DOHH2 (cell line): ENCODE data around the gene ETS1.

ENCODE experiments used
- H3F3A ChIP-seq: fragments of 200-600 bp; sonication (generic), shearing (Covaris generic); 2 replicates; pipeline ENCODE4 v1.6.0; 2016; ENCODE audit warnings: antibody characterized with exemption, mild to moderate bottlenecking; ENCODE audit not compliant: control insufficient read depth, insufficient read depth
- H3K27ac ChIP-seq: fragments of 200-600 bp; sonication (generic); 2 replicates; pipeline ENCODE4 v1.5.1; 2014; ENCODE audit warnings: low read depth, mild to moderate bottlenecking, low read length, moderate library complexity
- H3K27me3 ChIP-seq: fragments of 200-600 bp; sonication (generic); 2 replicates; pipeline ENCODE4 v1.6.1; 2014; ENCODE audit warnings: mild to moderate bottlenecking, low read length, mixed read lengths; ENCODE audit not compliant: control insufficient read depth
- H3K36me3 ChIP-seq: fragments of 200-600 bp; sonication (generic); 2 replicates; pipeline ENCODE4 v1.6.1; 2014; ENCODE audit warnings: mild to moderate bottlenecking, low read length, moderate library complexity, mixed read lengths; ENCODE audit not compliant: control insufficient read depth
- H3K4me1 ChIP-seq: fragments of 200-600 bp; sonication (generic); 2 replicates; pipeline ENCODE4 v1.6.1; 2014; ENCODE audit warnings: mild to moderate bottlenecking, low read length, mixed read lengths; ENCODE audit not compliant: control insufficient read depth
- H3K4me2 ChIP-seq: fragments of 200-600 bp; sonication (generic); 2 replicates; pipeline ENCODE4 v1.6.0; 2014; ENCODE audit warnings: mild to moderate bottlenecking, low read length, moderate library complexity
- H3K4me3 ChIP-seq: fragments of 200-600 bp; sonication (generic); 2 replicates; pipeline ENCODE4 v1.5.1; 2014; ENCODE audit warnings: mild to moderate bottlenecking, low read length, mixed read lengths
- H3K79me2 ChIP-seq: fragments of 200-600 bp; sonication (generic); 2 replicates; pipeline ENCODE4 v1.6.1; 2014; ENCODE audit warnings: mild to moderate bottlenecking, low read length, mixed read lengths; ENCODE audit not compliant: control insufficient read depth
- H3K9me2 ChIP-seq: fragments of 200-600 bp; sonication (generic); replicated peaks from 2 replicates; pipeline ENCODE4 v1.6.1; 2014; ENCODE audit warnings: mild to moderate bottlenecking, low read length, mixed read lengths; ENCODE audit not compliant: control insufficient read depth
- H3K9me3 ChIP-seq: fragments of 200-600 bp; sonication (generic); 2 replicates; pipeline ENCODE4 v1.6.1; 2014; ENCODE audit warnings: antibody characterized with exemption, low read length, mixed read lengths; ENCODE audit not compliant: control insufficient read depth, insufficient read depth
- H4K20me1 ChIP-seq: fragments of 200-600 bp; sonication (generic); 2 replicates; pipeline ENCODE4 v1.6.0; 2014; ENCODE audit warnings: low read depth, mild to moderate bottlenecking, antibody characterized with exemption, low read length, moderate library complexity; ENCODE audit not compliant: control insufficient read depth, insufficient read depth
- EZH2phosphoT487 ChIP-seq: fragments of 200-600 bp; sonication (generic); IDR thresholded peaks from 2 replicates; pipeline ENCODE4 v1.6.1; 2017; ENCODE audit warnings: borderline replicate concordance, mild to moderate bottlenecking, antibody characterized with exemption, low read length, moderate library complexity, mixed read lengths
- TF ChIP-seq, protein P1 (sequence below): fragments of 200-600 bp; sonication (generic); IDR thresholded peaks from one replicate; pipeline ENCODE4 v1.5.1; 2014; ENCODE audit warnings: antibody characterized with exemption, mild to moderate bottlenecking, low read depth, low read length; ENCODE audit not compliant: poor library complexity, severe bottlenecking

ETS1 gene

DNA sequence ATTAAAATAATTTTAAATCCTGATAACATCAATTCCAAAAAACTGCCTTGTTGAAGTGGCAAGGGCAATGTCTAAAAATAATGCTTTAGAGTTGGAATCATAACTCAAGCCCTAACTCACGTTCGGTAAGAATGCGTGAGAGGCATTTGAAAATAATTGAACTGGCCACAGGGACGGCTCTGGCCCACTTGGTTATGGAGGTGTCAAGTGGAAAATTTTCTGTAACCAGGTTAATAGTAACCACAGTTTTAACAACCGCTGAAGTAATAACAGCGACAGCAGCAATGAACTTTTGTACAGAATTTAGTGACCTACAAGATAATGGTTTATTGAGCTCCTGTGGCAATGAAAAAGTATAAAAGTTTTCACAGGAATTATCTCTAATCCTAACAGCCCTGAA lies 79.4 kb downstream of the ETS1 start:
- peaks cover 100% of the 10 kb centered on the region for H3K79me2 ChIP-seq
- peaks cover 70% of the 10 kb centered on the region for H4K20me1 ChIP-seq
- H3K36me3 ChIP-seq, result peaks cover 99% of the 10 kb centered on the region
- H3K4me1 ChIP-seq, result peaks cover 100% of the 10 kb centered on the region
- no peaks in the 10 kb centered on the region for H3K9me2 ChIP-seq
- H3F3A ChIP-seq, result peaks cover 13% of the 10 kb centered on the region; the same call in 1 of the 2 replicates
- peak overlapping the region; percentile 17 for H3K4me3 ChIP-seq
- H3K27ac ChIP-seq, result peak overlapping the region; percentile 25
- H3K4me2 ChIP-seq, result peak overlapping the region; percentile 71
- H3K27me3 ChIP-seq, result no peaks in the 10 kb centered on the region
- H3K9me3 ChIP-seq, result no peaks in the 10 kb centered on the region
- TF ChIP-seq, protein P1, sequence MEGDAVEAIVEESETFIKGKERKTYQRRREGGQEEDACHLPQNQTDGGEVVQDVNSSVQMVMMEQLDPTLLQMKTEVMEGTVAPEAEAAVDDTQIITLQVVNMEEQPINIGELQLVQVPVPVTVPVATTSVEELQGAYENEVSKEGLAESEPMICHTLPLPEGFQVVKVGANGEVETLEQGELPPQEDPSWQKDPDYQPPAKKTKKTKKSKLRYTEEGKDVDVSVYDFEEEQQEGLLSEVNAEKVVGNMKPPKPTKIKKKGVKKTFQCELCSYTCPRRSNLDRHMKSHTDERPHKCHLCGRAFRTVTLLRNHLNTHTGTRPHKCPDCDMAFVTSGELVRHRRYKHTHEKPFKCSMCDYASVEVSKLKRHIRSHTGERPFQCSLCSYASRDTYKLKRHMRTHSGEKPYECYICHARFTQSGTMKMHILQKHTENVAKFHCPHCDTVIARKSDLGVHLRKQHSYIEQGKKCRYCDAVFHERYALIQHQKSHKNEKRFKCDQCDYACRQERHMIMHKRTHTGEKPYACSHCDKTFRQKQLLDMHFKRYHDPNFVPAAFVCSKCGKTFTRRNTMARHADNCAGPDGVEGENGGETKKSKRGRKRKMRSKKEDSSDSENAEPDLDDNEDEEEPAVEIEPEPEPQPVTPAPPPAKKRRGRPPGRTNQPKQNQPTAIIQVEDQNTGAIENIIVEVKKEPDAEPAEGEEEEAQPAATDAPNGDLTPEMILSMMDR, result no peak
- TF ChIP-seq EZH2phosphoT487, result no peak

DNA sequence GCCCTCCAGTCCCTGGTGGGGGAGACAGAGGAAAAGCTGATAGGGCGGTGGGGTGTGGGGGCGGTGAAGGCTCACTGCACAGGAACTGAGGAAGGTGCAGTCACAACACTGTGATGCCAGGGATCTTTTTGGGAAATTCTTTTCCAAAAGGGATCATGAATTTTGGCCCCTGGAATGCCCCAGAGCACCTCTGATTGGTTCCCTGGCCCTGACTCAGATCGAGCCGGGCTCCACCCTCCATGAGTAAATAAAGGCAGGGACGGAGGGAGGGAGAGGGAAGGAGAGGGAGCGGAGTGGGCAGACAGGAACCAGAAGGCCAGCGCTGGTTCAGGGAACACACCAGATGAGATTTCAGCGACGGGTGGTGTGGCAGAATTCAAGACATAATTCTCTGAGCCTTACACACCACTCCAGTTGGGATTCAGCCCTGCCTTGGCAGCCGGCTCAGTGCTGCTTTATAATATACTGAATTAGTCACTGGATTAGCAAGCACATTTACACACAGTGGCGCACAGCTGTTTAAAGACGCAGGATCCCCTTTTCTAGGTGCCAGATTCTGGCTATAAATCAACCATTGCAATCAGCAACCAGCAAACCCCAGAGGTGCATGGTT lies 80.3 kb downstream of the ETS1 start:
- Histone ChIP-seq H3K79me2 (peaks cover 100% of the 10 kb centered on the region), H4K20me1 (peaks cover 70% of the 10 kb centered on the region), H3K4me2 (peak overlapping the region; percentile 71), H3K27me3 (no peaks in the 10 kb centered on the region), H3F3A (peaks cover 18% of the 10 kb centered on the region), H3K4me3 (peak overlapping the region; percentile 17), H3K9me3 (no peaks in the 10 kb centered on the region), H3K9me2 (no peaks in the 10 kb centered on the region), H3K36me3 (peaks cover 99% of the 10 kb centered on the region), H3K4me1 (peaks cover 100% of the 10 kb centered on the region), H3K27ac (peak overlapping the region; percentile 25)
- TF ChIP-seq, protein P1, result no peak
- TF ChIP-seq EZH2phosphoT487, result no peak

DNA sequence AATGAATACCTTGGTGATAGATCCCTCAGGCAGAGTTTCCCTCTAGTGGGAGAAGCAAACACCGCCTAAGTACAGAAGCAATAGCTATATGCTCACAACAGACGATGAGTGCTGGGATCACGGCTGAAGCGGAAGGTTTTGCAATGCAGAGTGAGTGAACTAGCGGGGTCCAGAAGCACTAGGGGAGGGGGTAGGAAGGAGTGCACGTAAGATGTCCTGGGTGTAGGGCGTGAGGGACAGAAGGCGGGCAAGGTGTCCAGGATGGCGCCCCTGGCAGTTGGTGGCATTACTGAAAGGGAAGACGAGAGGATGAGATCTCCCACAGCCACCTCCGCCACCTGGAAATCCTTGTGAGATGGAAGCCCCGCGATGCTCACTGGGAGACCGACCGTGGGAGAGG lies 81.0 kb downstream of the ETS1 start:
- H3K4me1 ChIP-seq, result peaks cover 100% of the 10 kb centered on the region
- no peak overlapping the region; the same call in 1 of the 2 replicates for H3K27ac ChIP-seq
- H3F3A ChIP-seq, result peaks cover 18% of the 10 kb centered on the region
- no peaks in the 10 kb centered on the region for H3K27me3 ChIP-seq
- no peak overlapping the region; the same call in 1 of the 2 replicates for H3K4me3 ChIP-seq
- H4K20me1 ChIP-seq, result peaks cover 71% of the 10 kb centered on the region
- TF ChIP-seq EZH2phosphoT487, result no peak
- TF ChIP-seq, protein P1, result no peak
- peaks cover 99% of the 10 kb centered on the region for H3K36me3 ChIP-seq
- H3K9me2 ChIP-seq, result no peaks in the 10 kb centered on the region
- peak overlapping the region; percentile 71 for H3K4me2 ChIP-seq
- H3K9me3 ChIP-seq, result no peaks in the 10 kb centered on the region
- peaks cover 100% of the 10 kb centered on the region for H3K79me2 ChIP-seq
